GM12878 (cell line): ENCODE results near the gene VPS8. TPM values are rescaled to one million over a fixed set of nuclear protein-coding genes. Genes with fewer than 3 reads are reported as not detected.

Experiments
- ATAC-seq: fragments of 200-7000 bp; cut with Tn5 transposase; 3 replicates; pipeline ENCODE4 v1.9.1; 2020; ENCODE audit warnings: mild to moderate bottlenecking, moderate library complexity
- BruUV-seq: library from RNA; stranded (reverse); fragments of 400-500 nt; replicated peaks from 2 replicates; lab custom pipeline; 2021; lab: Mats Ljungman, UMichigan
- CTCF ChIA-PET: fragments of 300-600 bp; sonication (Branson Sonifier 250); formaldehyde crosslinking; extraction: SDS; loops from one replicate; lab custom pipeline; 2021; ENCODE audit warnings: inconsistent platforms; lab: Yijun Ruan, JAX
- POLR2A ChIA-PET: fragments of 350-600 bp; formaldehyde crosslinking; extraction: SDS; loops from one replicate; lab custom pipeline; 2021; ENCODE audit warnings: inconsistent platforms; lab: Charles Lee
- RAD21 ChIA-PET: fragments of 300-600 bp; sonication (Branson Sonifier 250); formaldehyde crosslinking; loops from one replicate; lab custom pipeline; 2023; ENCODE audit warnings: antibody characterized with exemption; ENCODE audit not compliant: unreplicated experiment; lab: Charles Lee
- SMC1A ChIA-PET: fragments of 300-600 bp; sonication (Branson Sonifier 250); formaldehyde crosslinking; loops from one replicate; lab custom pipeline; 2023; ENCODE audit not compliant: unreplicated experiment, uncharacterized antibody; lab: Charles Lee
- DNase-seq: peaks from one replicate; pipeline ENCODE4 v3.0.0-alpha.2; 2011; ENCODE audit warnings: low read depth, low spot score
- FAIRE-seq: peaks from 3 replicates; lab custom pipeline; 2011; peaks lifted over from hg19 to GRCh38; lab: Jason Lieb, UNC
- H2AFZ ChIP-seq: 2 replicates; pipeline ENCODE4 v1.6.0; 2011; ENCODE audit warnings: low read depth, low read length, control low read depth; ENCODE audit not compliant: control insufficient read depth
- H3K27ac ChIP-seq: 2 replicates; pipeline ENCODE4 v1.5.1; 2011; ENCODE audit warnings: control low read depth; ENCODE audit not compliant: control insufficient read depth, insufficient read depth
- H3K27me3 ChIP-seq, 2 experiments: replicated peaks in 1 of 2; 2 replicates each; pipeline versions ENCODE4 v1.6.0 to v1.6.1; 2011; ENCODE audit warnings: low read length in 1 of 2; ENCODE audit not compliant: control insufficient read depth in 2 of 2, insufficient read depth in 2 of 2
- H3K36me3 ChIP-seq, 2 experiments: 2 replicates each; pipeline ENCODE4 v1.5.1; 2011; ENCODE audit warnings: low read length in 1 of 2; ENCODE audit not compliant: control insufficient read depth in 2 of 2, insufficient read depth in 2 of 2
- H3K4me1 ChIP-seq: 2 replicates; pipeline ENCODE4 v1.6.1; 2011; ENCODE audit warnings: mild to moderate bottlenecking, low read length, moderate library complexity, mixed read lengths; ENCODE audit not compliant: control insufficient read depth, insufficient read depth
- H3K4me2 ChIP-seq: 2 replicates; pipeline ENCODE4 v1.6.0; 2011; ENCODE audit warnings: control low read depth; ENCODE audit not compliant: control insufficient read depth, insufficient read depth
- H3K4me3 ChIP-seq: fragments of 200-600 bp; sonication (generic); 2 replicates; pipeline ENCODE4 v1.5.1; 2016
- H3K79me2 ChIP-seq: 2 replicates; pipeline ENCODE4 v1.6.0; 2011; ENCODE audit warnings: low read length; ENCODE audit not compliant: control insufficient read depth, insufficient read depth
- H3K9ac ChIP-seq: 2 replicates; pipeline ENCODE4 v1.8.0; 2011; ENCODE audit warnings: low read length, control low read depth, mixed read lengths; ENCODE audit not compliant: control insufficient read depth, insufficient read depth
- H3K9me3 ChIP-seq: replicated peaks from 3 replicates; pipeline ENCODE4 v1.5.1; 2011; ENCODE audit warnings: mild to moderate bottlenecking, low read length; ENCODE audit not compliant: control insufficient read depth, insufficient read depth
- H4K20me1 ChIP-seq: 2 replicates; pipeline ENCODE4 v1.6.0; 2011; ENCODE audit not compliant: control insufficient read depth, insufficient read depth
- BCL3 ChIP-seq: IDR thresholded peaks from 2 replicates; pipeline ENCODE4 v1.6.1; 2011; ENCODE audit warnings: borderline replicate concordance, low read depth, mild to moderate bottlenecking, moderate library complexity, low read length; ENCODE audit not compliant: insufficient read depth, poor library complexity, severe bottlenecking
- CBX5 ChIP-seq: sonication (generic); IDR thresholded peaks from 2 replicates; pipeline ENCODE4 v1.6.1; 2016; ENCODE audit warnings: low read depth, moderate library complexity, mild to moderate bottlenecking, inconsistent platforms
- FOS ChIP-seq: IDR thresholded peaks from 3 replicates; pipeline ENCODE4 v1.6.1; 2011; ENCODE audit warnings: borderline replicate concordance; ENCODE audit not compliant: insufficient read length; ENCODE audit errors: extremely low read depth
- MEF2A ChIP-seq: IDR thresholded peaks from 2 replicates; pipeline ENCODE4 v1.6.1; 2011; ENCODE audit warnings: low read depth, mild to moderate bottlenecking, low read length, moderate library complexity; ENCODE audit not compliant: insufficient read depth
- MTA2 ChIP-seq: fragments of 450-650 bp; IDR thresholded peaks from 2 replicates; pipeline ENCODE4 v1.6.1; 2016; ENCODE audit warnings: low read depth, mild to moderate bottlenecking, moderate library complexity
- MYB ChIP-seq: fragments of 150-350 bp; IDR thresholded peaks from 2 replicates; pipeline ENCODE4 v1.6.1; 2014; ENCODE audit warnings: mild to moderate bottlenecking, low read depth, low read length, borderline replicate concordance
- NFYA ChIP-seq: IDR thresholded peaks from 2 replicates; pipeline ENCODE4 v1.6.1; 2011; ENCODE audit warnings: low read depth, mild to moderate bottlenecking, low read length, improper control_type of control experiment, borderline replicate concordance
- RBBP5 ChIP-seq: fragments of 200-600 bp; sonication (generic); conservative IDR thresholded peaks from 2 replicates; pipeline ENCODE4 v1.6.1; 2016
- RELB ChIP-seq: fragments of 450-650 bp; IDR thresholded peaks from 2 replicates; pipeline ENCODE4 v1.6.1; 2017; ENCODE audit warnings: low read depth, mild to moderate bottlenecking, moderate library complexity
- SMAD5 ChIP-seq: IDR thresholded peaks from 2 replicates; pipeline ENCODE4 v1.6.1; 2016; ENCODE audit warnings: antibody characterized with exemption, low read depth
- STAT3 ChIP-seq: IDR thresholded peaks from 2 replicates; pipeline ENCODE4 v1.6.1; 2011; ENCODE audit warnings: low read depth, low read length, improper control_type of control experiment
- TARDBP ChIP-seq: IDR thresholded peaks from 2 replicates; pipeline ENCODE4 v1.6.1; 2016; ENCODE audit warnings: borderline replicate concordance
- TCF3 ChIP-seq: IDR thresholded peaks from 2 replicates; pipeline ENCODE4 v1.6.1; 2012; ENCODE audit warnings: low read depth, mild to moderate bottlenecking, low read length, borderline replicate concordance; ENCODE audit not compliant: insufficient read depth
- WGBS: methylation state at CpG from one replicate; pipeline ENCODE4 v1.1.6; 2016; ENCODE audit warnings: low lambda C conversion rate; ENCODE audit not compliant: insufficient replicate concordance, insufficient coverage; ENCODE audit errors: missing lambda C conversion rate; 5-methylcytosine and 5-hydroxymethylcytosine counted together
- in situ Hi-C: fragments of 300-500 bp; cut with MboI; formaldehyde crosslinking; loops from 9 replicates; pipeline ENCODE4 v1.14.3; 2018; ENCODE audit warnings: mixed read lengths
- intact Hi-C: fragments of 100-400 bp; cut with micrococcal nuclease; formaldehyde crosslinking; loops from one replicate; pipeline ENCODE4 v1.14.2; 2022; ENCODE audit not compliant: unreplicated experiment
- polyA plus RNA-seq, 11 experiments: library from polyadenylated mRNA; depleted of rRNA in 4 of 11; unstranded in 6 of 11; stranded (reverse) in 5 of 11; fragments of >200 nt; fragmentation: Nextera tagmentation in 4 of 11; fragmentation: Illumina TruSeq in 1 of 11; extraction: Ambion mirVana in 4 of 11; extraction: Trizol in 1 of 11; gene quantifications; 1 replicate in 1 of 11; 2 replicates in 10 of 11; pipeline versions ENCODE4 v1.2.1 to v1.2.3, GENCODE V29; 2011 to 2016; ENCODE audit warnings: inconsistent platforms in 2 of 11, missing spikeins in 2 of 11, low read depth in 1 of 11
- total RNA-seq, 4 experiments: library from RNA; depleted of rRNA in 3 of 4; stranded (reverse); fragments of >200 nt in 3 of 4; fragmentation: Illumina TruSeq in 1 of 4; extraction: Trizol in 1 of 4; gene quantifications; 2 replicates each; pipeline versions ENCODE4 v1.2.1 to v1.2.3, GENCODE V29; 2013 to 2021
- TF ChIP-seq, protein P1 (sequence below): fragments of 450-650 bp; formaldehyde crosslinking; IDR thresholded peaks from 2 replicates; pipeline ENCODE4 v1.5.0; 2022; ENCODE audit warnings: mild to moderate bottlenecking, missing genetic modification characterization

Gene VPS8
- total and polyA plus RNA-seq, 10 of the 15 experiments (the other 5 are each of a cell fraction or from before 2014, with no cell fraction given): 8.9 to 34.7 (median 20.9) TPM

DNA sequence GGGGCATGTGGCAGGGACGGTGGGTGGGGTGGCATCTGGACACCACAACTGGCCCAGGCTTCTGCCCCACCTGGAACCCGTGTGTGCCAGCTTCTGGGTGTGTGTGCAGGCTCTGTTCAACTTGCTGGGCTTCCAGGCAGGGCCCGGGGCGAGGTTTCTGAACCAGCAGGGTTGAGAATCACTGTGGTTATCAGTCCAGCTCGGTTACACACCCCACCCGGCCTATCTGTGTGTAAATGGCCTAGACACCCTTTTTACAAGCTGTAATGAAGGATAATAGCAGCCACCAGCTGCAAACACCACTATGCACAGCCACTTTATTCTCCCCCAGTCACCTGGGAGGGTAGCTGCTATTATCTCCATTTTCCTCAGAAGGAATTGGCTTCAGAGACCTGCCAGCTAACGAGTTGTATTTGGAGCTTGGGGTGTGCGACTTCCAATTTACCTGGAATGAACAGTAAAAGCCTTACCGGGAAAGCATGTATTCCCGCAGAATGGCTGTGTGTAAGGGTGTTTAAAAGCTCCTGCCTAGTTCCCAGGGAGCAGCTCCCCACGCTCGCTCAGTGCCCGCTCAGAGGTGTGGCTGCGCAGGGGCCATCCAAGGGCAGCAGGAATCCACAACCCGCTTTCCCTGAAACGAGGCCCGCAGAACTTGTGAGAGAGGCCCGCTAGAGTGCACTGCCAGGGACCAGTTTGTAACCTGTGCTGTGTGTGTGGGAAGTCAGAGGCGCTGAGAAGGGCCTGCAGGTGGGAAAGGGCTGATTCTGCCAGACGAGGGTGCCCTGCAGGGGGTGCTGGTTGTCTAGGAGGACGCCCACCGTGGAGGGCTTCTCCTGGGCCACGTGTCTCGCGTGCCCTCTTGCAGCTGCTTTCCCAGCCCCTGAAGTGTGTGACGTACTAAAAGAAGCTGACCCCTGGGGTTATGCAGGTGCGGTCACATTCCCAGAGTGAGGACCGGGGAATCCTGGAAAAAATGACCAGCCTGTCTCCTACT lies 257.4 kb downstream of the VPS8 start:
- WGBS: 44% methylated on average over 28 of the region's 28 CpGs
- Histone ChIP-seq H2AFZ (no peak overlapping the region), H3K9ac (no peak overlapping the region), H3K27ac (no peak overlapping the region), H3K4me3 (no peak overlapping the region), H3K36me3 (no peaks in the 10 kb centered on the region), H3K79me2 (no peaks in the 10 kb centered on the region), H3K27me3 (no peaks in the 10 kb centered on the region), H4K20me1 (no peaks in the 10 kb centered on the region), H3K4me2 (no peak overlapping the region), H3K4me1 (no peaks in the 10 kb centered on the region), H3K9me3 (no peaks in the 10 kb centered on the region)
- no peak for FAIRE-seq
- intact Hi-C loops: no loop called here
- ChIA-PET RAD21 (no interaction called here), CTCF (interaction anchor here (1.2 to 3.3 kb wide), 2 partner anchors 106 to 239 kb away, joined by 5 to 11 read pairs; no protein-coding TSS in a partner anchor), POLR2A (no interaction called here), SMC1A (interaction anchor here (1.1 to 2.2 kb wide), 2 partner anchors 107 to 239 kb away, joined by 3 to 6 read pairs; no protein-coding TSS in a partner anchor)
- in situ Hi-C loops: no loop called here
- no peak for DNase-seq
- BruUV-seq: no TSS peak
- peak; percentile 22; the same call in 1 of the 3 replicates for ATAC-seq
- TF ChIP-seq STAT3 (no peak), TARDBP (no peak), FOS (no peak), MEF2A (no peak), MYB (no peak), MTA2 (no peak), RBBP5 (no peak), BCL3 (no peak), SMAD5 (no peak), RELB (no peak), CBX5 (no peak), TCF3 (no peak), NFYA (no peak)
- TF ChIP-seq, protein P1, sequence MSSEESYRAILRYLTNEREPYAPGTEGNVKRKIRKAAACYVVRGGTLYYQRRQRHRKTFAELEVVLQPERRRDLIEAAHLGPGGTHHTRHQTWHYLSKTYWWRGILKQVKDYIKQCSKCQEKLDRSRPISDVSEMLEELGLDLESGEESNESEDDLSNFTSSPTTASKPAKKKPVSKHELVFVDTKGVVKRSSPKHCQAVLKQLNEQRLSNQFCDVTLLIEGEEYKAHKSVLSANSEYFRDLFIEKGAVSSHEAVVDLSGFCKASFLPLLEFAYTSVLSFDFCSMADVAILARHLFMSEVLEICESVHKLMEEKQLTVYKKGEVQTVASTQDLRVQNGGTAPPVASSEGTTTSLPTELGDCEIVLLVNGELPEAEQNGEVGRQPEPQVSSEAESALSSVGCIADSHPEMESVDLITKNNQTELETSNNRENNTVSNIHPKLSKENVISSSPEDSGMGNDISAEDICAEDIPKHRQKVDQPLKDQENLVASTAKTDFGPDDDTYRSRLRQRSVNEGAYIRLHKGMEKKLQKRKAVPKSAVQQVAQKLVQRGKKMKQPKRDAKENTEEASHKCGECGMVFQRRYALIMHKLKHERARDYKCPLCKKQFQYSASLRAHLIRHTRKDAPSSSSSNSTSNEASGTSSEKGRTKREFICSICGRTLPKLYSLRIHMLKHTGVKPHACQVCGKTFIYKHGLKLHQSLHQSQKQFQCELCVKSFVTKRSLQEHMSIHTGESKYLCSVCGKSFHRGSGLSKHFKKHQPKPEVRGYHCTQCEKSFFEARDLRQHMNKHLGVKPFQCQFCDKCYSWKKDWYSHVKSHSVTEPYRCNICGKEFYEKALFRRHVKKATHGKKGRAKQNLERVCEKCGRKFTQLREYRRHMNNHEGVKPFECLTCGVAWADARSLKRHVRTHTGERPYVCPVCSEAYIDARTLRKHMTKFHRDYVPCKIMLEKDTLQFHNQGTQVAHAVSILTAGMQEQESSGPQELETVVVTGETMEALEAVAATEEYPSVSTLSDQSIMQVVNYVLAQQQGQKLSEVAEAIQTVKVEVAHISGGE (CRISPR knock-in tag): no peak
